ENCODE results near the gene MTCP1.
A peak's percentile ranks its signal among the peaks of the same experiment; 100 is the strongest.

Gene MTCP1, protein sequence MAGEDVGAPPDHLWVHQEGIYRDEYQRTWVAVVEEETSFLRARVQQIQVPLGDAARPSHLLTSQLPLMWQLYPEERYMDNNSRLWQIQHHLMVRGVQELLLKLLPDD

DNA sequence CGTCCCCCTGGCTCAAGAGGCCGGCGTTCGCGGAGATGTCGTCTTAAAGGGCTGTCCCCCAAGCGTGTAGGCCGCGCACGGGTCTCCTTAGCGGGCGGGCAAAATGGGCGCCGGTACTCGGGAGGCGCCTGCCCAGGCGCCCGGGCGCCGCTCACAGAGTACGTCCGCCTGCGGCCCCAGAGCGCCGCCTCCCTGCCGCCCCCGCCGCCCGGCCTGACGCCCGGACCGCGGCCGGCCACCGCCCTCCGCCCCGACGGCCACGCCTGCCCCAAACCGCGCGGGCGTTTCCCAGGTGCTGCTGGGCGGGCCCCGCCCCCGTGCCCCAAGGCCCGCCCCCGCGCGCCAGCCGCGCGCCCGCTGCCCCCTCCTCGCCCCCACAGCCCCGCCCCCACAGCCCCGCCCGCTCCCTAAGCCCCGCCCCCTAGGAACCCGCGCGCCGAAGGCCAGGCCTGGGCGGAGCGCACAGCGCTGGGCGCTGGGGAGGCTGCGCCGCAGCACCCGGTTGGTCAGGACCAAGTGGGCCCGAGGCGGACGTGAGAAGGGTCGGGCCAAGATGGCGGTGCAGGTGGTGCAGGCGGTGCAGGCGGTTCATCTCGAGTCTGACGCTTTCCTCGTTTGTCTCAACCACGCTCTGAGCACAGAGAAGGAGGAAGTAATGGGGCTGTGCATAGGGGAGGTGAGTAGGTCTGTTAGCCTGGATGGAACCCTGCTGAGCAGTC, at the start of gene MTCP1, which contains the start of the genes BRCC3 and CMC4:
Gene MTCP1 (minus strand): TSS at position 162 of the 719 bp plus-strand sequence. CDS start 5,126 bp downstream, outside the sequence.
Gene BRCC3 (plus strand): TSS at position 534 of the 719 bp plus-strand sequence. CDS start 20 bp downstream, at position 554.
Gene CMC4 (minus strand): TSS at position 162 of the 719 bp plus-strand sequence. CDS start 7,113 bp downstream, outside the sequence.
- DNase-seq = peak in 49 of 51 donors; percentile 13 to 85 (median 66)

DNA sequence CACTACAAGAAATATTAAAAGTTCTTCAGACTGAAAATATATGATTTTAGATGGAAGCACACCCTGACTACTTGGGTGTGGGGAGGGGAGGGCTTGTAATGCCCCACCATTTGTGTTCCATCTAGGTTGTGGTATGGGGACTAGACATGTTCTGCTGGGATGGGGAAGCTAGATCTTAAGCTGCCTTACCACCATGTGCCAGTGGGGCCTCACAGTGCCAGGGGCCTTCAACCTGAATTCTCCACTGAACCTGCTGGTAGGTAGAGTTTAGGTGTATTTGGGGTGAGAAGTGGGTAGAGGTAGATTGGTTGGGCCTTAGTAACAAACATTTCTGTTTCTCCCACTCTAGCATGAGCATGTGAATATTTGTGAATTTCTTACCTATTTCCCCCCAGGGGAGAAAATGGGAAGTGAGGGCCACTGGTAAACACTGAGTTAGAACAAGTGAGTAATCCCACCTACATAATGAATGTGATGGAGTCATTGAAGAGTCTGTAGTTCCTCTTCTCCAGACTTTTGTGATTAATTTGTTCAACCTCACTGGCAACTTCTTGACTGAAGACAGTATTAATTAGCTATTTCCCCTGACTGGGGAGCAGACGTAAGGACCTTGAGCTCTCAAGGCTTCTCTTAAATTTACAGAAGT, 44.4 kb upstream of the MTCP1 start:
- no peak for DNase-seq

DNA sequence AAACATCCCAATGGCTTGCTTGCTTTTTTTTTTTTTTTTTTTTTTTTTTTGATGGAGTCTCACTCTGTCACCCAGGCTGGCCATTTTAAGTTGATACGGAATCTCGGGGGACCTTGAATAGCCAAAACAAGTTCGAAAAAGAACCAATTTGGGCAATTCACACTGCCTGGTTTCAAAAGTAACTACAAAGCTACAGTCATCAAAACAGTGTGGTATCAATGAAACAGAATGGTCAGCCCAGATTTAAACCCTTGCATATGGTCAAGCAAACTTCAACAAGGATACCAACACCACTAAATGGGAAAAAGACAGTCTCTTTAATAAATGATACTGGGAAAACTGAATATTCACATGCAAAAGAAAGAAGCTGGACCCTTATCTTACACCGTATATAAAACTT, 42.2 kb upstream of the MTCP1 start:
- no peak for DNase-seq

DNA sequence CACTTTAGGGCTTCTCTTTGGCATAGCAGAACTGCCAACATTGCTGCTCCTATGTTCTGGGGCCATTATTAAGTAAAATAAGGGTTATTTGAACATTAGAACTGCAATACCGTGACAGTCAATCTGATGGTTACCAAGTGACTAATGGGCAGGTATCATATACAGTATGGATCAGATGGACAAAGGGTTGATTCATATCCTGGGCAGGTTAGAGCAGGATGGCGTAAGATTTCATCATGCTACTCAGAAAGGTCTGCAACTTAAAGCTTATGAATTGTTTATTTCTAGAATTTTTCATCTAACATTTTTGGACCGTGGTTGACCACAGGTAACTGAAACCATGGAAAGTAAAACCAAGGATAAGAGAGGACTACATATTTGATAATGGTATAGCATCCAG, 41.2 kb upstream of the MTCP1 start:
- DNase-seq = no peak

DNA sequence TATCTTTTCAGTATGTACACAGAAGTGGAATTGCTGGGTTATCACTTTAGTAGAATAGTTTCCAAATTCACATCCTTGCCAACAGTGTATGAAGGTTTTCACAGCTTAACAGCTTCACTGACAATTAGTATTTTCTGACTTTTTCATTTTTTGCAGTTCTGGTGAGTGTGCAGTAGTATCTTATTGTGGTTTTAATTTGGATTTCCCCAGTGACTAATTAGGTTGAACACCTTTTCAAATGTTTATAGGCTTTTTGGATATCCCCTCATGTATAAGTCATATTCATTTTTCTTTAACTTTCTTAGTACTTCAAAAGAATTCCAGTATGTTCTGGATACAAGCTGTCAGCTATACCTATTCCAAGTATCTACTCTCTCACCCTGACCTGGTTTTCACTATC, 37.5 kb upstream of the MTCP1 start:
- no peak for DNase-seq

DNA sequence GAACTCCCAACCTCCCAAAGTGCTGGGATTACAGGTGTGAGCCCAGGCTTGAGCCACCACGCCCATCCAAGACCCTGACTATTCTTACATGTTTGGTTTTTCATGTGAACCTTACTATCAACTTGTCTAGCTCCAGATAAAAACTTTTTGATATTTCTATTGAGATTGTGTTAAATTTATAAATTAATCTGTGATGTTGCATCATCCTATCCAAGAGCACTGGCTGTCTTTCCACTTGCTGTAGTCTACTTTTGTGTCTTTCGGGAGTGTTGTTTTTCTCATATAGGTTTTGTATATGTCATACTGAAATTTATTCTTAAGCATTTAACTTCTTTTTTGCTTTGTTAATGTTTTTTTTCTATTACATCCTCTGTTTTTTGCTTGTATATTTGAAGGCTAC, 35.0 kb upstream of the MTCP1 start:
- DNase-seq = no peak

DNA sequence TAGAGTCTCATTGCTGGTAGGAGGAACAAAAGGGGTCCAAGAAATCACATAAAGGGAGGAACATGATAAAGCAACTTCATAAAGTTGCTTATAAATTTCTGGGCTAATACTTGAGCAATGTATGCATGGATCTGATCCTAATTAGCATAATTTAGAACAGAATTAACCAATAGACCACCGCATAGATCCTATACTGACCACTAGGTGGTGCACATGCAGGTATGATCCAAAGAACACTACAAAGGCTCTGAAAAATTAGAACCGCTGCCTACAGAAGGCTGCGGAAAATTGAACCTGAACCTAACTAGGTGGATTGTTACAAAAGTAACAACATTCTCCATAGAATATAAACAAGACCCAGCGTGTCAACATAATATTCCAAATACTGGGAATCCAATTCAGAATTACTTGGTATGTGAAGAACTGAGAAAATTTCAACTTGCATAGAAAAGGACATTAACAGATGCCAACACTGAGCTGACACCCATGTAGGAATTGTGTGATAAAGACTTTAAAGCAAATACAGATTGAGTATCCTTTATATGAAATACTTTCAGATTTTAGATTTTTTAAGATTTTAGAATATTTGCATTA, 23.6 kb upstream of the MTCP1 start:
- DNase-seq = peak in 1 of 51 donors; percentile 0

DNA sequence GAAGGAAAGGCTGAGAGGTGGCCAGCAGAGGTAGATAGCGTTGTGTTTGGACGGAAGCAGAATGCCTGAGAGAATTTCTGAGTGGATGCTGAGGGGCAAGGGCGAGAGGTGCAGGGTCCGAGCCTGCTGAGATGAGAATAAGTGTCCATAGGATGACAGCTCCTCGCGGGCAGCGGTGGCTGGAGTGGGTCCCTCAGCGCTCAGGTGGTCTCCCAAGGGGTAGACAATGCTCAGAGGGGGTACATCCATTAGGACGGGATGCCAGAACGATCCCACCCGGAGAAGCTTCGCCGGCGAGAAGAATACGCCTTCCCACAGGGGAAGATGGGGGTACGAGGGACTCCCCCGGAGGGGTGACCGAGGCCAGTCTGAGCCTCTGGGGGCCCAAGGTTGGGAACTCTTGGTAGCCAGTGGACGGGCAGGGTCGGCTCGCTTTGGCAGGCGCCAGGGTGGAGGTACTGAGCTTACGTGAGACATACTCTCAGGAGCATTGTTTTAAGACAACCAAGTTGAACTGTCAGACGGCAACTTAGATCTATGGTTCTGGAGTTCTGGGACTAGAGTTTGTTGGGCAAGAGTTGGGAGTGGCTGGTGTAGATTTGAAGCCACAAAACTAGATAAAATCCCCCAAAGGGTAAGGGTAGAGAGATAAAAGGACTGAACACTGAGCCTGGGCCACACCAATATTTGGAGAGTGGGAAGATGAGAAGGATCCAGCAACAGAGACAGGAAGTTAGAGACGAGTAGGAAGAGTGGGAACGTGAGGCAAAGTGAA, 16.2 kb upstream of the MTCP1 start:
- DNase-seq = no peak

DNA sequence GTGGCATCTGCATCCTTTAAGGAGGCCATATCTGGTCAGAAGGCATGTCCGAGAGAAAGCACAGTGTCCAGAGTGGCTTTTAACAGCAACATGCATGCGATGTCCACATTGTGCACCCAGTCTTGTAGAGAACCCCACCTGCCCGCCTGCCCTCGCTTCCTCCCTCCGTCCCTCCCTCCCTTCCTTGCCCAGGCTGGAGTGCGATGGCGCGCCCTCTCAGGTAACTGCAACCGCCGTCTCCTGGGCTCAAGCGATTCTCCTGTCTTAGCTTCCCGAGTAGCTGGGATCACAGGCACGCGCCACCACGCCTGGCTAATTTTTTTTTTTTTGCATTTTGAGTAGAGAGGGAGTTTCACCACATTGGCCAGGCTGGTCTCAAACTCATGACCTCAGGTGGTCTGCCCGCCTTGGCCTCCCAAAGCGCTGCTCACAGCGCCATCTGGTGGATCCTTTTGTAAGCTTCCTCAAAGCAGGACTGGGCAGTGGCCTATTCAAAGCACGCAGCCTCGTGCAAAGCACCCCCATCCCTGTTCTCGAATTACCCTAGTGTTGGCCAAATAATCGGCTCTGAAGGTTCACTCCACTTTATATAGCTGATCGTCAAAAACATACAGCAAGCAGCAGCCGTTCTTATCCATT, 15.4 kb upstream of the MTCP1 start:
- DNase-seq = peak in 2 of 51 donors; percentile 3

DNA sequence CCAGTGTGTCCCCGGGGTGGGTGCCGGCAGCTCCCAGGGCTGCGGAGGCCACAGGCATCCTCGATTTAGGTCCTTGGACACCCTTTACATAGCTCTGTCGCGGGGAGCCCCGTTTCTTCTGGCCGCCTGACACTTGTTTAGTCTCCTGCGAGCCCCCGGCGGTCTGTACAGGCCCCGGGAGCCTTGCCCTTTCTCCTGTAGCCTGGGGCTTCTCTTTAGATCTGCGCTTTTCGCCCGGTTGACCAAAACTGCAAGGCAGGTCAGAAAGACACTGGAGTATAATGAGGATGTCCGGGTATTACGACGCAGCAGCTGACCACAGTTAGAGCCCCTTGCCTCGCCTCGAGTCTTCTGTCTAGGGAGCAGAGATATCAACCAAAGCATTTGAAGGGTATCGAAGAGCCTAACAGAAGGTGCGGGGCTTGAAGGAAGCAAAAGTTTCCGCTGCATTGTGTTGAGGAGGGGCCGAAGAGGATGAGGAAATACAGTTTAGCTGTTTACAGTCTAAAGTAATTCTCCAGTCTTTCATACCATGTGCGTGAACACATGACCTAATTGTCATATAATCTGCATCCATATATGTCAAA, 851 bp upstream of the MTCP1 start:
- peak in 7 of 51 donors; percentile 16 to 57 (median 27) for DNase-seq

DNA sequence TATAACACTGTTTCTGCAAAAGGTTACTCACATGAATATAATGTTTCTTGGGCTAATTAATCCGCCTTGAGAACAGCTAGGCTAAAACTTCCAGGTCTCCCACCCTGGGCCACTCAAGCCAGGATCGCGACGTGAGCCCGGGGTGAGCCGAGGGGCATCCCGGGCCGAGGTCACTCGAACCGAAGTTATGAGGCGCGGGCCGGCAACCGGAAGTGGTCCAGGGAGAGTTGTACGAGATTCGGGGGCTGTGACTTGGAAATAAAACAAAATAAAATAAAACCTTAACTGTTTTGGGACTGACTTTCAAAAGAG, 317 bp downstream of the MTCP1 start:
- peak in 2 of 51 donors; percentile 4 to 40 for DNase-seq

DNA sequence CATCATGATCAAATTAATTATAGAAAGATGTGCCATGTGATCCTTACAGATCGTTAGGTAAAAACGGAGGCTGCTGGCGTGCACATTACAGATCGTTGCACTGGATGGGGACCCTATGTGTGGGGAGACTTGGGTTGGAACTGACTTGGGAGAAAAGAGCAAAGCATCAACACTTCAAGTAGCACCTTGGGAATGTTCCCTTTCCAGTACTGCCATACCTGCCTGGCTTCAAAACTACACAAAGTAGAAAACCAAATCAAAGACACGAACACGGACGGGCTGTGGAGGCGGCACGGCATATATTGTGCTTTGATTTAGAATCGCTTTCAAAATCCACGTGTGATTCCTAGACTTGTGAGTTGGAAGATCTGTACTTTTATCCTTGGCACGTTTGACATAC, 898 bp downstream of the MTCP1 start:
- no peak for DNase-seq

DNA sequence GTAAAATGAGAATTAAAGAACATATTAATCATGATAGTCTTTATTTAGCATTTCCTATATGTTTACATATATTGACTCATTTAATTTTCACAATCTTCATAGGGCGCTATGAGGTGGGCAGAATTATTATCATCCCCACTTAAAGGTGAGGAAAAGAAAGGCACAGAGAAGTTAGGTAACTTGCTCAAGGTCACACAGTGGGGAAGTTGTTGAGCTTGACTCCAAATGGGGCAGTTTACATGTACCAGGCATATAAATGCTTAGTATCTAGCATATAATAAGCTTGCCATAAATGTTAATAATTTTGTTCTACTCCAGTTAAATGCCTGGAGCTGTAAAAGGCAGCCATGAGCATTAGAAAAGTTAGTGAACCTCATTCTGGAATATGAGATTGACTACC, 1.5 kb downstream of the MTCP1 start:
- no peak for DNase-seq

DNA sequence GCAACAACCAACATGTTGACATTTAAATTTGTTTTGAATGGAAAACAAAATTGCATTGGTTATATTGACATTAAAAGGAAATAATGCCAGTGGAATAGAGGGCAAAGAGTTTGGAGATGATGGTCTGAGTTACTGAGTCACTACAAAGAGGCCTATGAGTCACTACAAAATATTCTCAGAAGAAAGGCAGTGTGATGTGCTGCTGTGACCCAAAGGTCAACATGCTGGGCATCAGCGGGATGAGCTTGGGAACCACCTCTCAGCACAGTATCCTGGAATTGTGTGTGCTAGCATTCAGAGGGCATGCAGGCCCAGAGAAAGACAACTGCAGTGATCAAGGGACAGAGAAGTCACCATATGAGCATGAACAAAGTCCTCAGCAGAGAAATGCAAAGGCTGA, 2.8 kb downstream of the MTCP1 start:
- DNase-seq = no peak

DNA sequence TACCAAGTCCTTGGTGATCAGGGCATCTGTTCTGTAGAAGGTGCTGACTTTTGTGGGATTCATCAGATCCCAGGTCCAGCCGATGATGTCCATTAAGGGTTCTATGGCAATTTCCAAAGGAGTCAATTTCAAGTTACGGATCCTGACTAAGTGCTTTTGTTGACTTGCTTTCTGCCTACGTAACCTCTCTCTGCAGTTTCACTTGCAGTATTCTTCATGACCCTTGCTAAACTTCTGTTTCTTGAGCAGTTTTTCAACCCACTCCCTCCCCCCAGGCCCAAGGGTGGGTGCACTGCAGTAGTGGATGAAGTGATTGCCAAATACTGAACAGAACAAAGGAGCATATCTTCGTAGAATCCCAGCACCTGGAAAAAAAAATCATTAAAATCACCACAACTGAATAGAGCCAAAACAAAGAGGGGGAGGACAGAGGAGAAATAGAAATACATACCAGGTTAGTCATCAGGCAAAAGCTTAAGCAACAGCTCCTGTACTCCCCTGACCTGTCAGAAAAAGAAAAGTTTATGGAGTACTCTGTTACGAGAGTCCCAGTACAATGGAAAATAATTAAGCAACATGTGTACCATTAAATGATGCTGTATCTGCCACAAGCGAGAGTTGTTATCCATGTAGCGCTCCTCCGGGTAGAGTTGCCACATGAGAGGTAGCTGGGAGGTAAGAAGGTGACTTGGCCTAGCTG, 5.8 kb downstream of the MTCP1 start:
- no peak for DNase-seq

DNA sequence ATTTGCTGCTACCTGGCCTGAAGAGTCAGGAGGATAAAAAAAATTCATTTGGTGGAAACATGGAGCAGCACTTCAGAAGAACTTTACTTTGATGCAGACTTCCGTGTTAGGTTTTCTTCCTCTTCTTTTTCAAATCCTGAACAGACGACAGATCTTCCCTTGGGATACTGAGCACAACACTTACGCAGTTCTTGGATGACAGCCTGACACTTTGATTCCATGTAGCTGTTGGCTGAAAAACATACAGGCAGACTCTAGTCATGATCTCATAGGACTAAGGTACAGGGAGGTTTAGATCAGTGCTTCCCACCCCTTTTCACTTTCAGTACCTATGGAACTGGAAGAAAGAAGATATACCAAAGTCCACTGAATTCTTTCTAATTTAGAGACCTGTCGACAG, 9.2 kb downstream of the MTCP1 start:
- no peak for DNase-seq

DNA sequence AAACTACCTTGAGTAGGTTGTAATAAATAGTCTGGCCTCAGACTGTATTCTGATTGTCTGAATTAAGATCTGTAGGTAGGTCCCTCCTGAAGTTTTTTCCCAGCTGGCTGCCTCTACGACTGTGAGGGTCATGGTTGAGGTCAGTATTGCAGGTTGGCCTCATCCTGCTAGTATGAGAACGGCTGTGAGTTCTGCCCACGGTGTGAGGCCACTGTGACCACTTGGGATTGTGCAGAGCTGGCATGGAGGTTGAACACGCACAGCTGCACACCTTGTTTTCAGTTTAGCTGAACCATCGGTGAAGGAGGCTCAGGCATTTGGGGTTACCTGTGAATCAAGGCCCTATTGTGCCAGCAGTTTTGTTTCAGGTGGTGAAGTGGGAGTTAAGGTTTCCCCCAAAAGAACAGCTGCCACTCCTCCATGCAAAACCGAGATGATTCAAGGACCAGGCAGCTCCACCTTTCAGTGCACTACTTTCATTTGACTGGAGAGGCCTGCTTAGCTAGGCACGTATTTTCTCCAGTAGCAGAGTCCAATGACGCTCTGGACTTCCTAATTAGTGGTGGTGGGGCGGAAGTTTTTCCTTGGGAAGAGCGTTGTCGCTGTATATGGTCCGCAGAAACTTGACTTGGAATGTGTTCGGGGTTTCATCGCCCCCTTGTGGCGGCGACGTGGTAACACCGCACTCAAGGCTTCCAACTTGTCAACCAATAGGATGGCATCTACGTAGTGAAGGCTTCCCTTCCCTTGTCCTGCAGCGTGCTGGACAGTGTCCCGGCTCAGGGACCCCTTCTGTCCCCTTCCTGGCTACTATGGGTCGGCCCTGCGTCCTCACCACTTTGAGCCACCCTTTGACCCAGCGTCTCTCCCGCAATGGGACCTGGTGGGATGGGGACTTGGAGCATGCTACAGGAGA, 13.8 kb downstream of the MTCP1 start:
- peak in 40 of 51 donors; percentile 1 to 68 (median 24) for DNase-seq

DNA sequence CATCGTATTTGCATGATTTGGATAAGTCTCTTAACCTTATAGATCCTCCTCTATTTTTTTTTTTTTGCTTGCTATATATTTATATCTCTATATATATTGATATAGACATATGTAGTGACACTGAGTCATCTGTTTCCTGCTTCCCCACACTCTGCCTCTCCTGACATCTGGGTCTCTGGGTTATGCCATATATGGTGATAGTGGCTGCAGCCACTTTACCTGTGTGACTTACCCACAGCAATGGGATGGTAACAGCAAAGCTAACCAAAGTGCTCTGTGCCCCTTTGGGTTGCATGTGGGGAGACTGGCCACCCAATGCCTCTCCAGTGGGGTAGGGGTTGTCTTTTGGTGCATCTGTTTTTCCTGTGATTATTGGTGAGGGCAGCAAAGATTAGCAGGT, 14.5 kb downstream of the MTCP1 start:
- no peak for DNase-seq

DNA sequence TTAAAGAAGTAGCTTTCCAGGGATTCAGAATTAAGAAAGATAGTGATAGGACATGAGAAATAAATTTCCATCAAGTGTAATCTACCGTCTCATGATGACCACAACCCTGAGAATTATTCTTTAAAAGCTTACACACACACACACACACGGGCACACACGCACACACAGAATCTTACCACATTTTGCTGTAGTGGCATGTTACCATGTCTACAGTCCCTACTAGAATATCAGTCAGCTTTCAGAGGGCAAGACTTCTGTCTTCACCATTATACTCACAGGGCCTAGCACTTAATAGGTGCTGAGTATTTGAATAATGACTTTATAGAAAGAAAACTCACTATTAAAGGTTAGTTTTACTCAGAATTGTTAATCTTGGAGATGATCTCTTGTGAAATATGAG, 15.4 kb downstream of the MTCP1 start:
- DNase-seq = no peak
